NCI-H526 treated with DMSO at 0.1 percent for 48 hours (cell line): ENCODE data around the gene PTTG1IP2.
"Not testable (repeated sequence)": the region's sequence is repeated elsewhere in the genome, so short reads cannot be mapped to it uniquely, and the experiment has no call there.

Experiments
- DNase-seq: peaks from one replicate; lab custom pipeline; 2025; lab: John Stamatoyannopoulos, UW

The PTTG1IP2 gene

DNA sequence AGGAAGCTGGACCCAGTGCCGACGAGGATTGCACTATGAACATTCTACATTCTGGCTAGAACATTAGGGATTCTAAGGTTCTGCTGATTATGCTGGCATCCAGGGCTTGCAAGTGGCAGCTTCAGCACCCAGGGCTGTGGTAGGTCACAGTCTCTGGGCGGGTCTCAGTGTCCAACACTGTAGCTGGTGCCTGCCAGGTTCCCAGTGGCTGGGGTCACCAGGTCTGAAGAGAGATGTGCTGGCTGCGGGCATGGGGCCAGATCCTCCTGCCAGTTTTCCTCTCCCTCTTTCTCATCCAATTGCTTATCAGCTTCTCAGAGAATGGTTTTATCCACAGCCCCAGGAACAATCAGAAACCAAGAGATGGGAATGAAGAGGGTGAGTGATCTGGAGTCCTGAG is at the start of gene PTTG1IP2:
Gene PTTG1IP2 (plus strand): TSS at position 86 of the 400 bp plus-strand sequence. CDS start 148 bp downstream, at position 234.
- no peak for DNase-seq

DNA sequence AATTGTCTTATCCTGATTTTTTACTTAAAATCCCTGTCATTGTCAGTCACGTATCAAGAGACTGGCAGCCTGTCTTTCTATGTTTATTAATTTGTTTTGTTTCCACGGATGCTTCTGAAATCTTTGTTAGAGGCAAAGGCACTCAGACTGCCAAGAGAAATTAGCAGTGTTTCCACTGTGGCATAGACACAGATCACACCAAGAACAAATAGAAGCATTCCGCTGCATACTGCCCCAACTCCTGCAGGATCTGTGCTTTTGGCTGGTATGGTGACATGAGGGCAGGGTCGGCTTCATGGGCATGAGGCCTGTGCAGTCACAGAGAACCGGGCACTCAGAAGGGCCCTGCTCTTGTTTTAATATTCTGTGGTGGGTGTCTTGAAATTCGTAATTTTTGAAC is 47.8 kb upstream of the PTTG1IP2 start:
- no peak for DNase-seq

GRCh38 chr7:90424720-90425119 is 44.7 kb upstream of the PTTG1IP2 start:
- DNase-seq, result no peak

DNA sequence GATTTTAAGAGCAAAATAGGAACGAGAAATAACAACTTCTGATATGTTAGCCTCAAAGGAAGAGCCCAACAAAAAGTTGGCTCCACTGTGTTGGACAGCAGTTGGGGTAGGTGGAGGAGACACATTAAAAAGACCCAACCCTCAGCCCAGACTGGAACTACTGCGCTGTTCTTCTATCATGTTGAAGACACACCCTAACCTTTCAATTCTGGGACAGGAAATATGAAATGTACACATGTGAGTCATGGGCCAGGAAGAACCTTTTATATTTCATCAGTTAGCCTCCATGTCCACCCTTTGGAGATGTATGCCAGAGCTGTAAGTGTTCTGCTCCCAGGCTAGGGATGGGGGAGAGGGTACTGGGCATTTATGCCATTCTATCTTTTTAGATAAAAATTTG is 44.1 kb upstream of the PTTG1IP2 start:
- no peak for DNase-seq

GRCh38 chr7:90430614-90431460 is 38.6 kb upstream of the PTTG1IP2 start:
- DNase-seq, result no peak

DNA sequence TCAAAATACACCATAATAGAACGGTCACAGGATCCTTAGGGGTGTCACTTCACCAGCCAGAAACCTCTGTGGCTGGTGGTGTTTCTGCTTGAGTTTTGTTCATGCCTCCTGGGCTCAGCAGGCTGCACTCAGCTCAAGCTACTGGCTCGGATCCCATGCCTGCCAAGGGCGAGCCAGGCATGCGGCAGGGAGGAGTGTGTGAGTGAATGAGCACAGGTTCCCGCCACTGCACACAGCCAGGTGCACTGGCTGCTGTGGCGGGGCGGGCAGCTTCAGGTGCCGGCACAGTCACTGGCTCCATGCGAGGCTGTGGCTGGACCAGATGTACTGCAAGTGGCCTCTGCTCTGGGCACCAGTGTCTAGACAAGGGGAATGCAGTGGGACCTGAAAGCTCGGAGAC is 36.7 kb upstream of the PTTG1IP2 start:
- DNase-seq, result no peak

DNA sequence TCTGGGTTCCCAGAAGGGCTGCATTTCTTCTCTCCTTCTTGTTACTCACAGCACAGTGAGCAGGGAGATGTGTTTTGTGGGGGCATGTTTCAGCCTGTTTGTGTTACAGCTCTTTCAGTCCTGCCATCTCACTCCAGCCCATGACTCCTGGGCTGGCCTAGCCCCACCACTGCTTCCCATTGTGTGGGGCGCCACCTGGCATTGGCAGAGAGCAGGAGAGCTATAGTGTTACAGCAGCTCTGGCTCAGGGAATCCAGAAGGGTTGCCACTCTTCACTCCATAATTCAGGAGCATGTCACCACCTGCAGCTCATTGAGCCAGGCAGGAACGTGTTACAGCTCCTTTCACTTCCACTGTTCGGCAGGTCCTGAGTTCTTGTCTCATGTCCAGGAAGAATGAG is 36.2 kb upstream of the PTTG1IP2 start:
- DNase-seq, result no peak

DNA sequence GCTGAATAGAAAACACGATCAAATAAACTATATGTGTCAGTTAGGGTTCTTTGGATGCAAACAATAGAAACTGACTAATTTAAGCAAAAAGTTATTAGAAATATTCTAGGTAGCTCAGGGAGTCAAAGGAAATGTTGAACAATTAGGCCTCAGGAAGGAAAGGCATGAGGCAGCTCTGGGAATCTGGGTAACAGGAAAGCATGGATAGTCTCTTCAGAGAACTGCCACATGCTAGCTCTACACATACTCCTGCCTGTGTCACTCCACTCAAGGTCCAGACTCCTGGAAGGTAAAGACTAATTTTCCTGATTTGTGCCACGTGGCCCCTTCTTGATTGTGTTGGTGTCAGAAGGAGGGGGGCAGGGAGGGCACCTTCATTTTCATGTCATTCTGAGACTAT is 23.8 kb upstream of the PTTG1IP2 start:
- DNase-seq, result no peak

GRCh38 chr7:90446137-90446899 is 23.1 kb upstream of the PTTG1IP2 start:
- DNase-seq, result no peak

- no peak for DNase-seq
Observed at GRCh38 chr7:90453259-90453891, 16.1 kb upstream of the PTTG1IP2 start.

GRCh38 chr7:90453931-90454330 is 15.5 kb upstream of the PTTG1IP2 start:
- no peak for DNase-seq

DNA sequence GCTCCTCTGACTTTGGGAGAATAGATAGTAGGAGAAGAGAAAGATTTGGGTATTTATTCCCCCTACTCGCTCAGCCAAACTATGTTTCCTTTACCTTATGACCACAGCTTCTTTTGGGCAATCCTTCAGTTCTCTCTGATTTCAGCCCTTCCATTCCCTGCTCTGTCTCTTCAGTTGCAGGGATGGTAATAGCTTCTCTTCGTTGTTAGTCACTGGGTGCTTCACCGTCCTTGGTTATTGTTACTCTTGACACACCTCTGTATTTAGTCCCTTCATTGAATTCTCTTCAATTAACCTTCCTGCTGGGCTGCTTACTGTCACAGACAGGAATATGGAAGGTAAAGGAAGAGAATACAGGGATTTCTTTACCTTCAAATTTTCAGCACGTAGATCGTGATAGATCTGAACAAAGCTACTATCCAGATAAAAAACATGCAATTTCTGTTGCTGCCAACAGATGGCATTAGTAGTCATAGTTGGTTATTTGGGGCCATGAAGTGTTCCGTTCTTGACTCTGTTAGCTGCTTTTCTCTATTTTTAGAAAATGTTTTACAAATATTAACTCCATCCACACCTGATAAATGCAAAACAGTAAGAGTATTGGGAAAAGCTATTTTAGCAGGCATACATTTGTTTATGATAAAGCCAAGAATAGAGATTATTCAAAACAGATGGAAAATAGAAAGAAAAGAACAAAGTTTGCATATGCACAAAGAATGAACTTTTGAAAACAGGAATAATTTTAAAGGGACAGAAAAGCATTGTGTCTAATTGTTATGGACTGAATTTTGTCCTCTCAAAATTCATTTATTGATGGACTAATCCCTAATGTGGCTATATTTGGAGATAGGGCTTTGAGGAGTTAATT is 14.0 kb upstream of the PTTG1IP2 start:
- DNase-seq, result peak; percentile 98

GRCh38 chr7:90458104-90458503 is 11.3 kb upstream of the PTTG1IP2 start:
- DNase-seq, result no peak

- DNase-seq, result no peak
Observed at GRCh38 chr7:90459888-90460287, 9.6 kb upstream of the PTTG1IP2 start.

GRCh38 chr7:90461219-90461618 is 8.2 kb upstream of the PTTG1IP2 start:
- no peak for DNase-seq

- not testable (repeated sequence) for DNase-seq
Observed at GRCh38 chr7:90463151-90463628, 6.2 kb upstream of the PTTG1IP2 start.

GRCh38 chr7:90465816-90466215 is 3.6 kb upstream of the PTTG1IP2 start:
- no peak for DNase-seq

- DNase-seq, result no peak
Observed at GRCh38 chr7:90472805-90473540, 3.5 kb downstream of the PTTG1IP2 start.

- no peak for DNase-seq
Observed at GRCh38 chr7:90473814-90474213, 4.4 kb downstream of the PTTG1IP2 start.

DNA sequence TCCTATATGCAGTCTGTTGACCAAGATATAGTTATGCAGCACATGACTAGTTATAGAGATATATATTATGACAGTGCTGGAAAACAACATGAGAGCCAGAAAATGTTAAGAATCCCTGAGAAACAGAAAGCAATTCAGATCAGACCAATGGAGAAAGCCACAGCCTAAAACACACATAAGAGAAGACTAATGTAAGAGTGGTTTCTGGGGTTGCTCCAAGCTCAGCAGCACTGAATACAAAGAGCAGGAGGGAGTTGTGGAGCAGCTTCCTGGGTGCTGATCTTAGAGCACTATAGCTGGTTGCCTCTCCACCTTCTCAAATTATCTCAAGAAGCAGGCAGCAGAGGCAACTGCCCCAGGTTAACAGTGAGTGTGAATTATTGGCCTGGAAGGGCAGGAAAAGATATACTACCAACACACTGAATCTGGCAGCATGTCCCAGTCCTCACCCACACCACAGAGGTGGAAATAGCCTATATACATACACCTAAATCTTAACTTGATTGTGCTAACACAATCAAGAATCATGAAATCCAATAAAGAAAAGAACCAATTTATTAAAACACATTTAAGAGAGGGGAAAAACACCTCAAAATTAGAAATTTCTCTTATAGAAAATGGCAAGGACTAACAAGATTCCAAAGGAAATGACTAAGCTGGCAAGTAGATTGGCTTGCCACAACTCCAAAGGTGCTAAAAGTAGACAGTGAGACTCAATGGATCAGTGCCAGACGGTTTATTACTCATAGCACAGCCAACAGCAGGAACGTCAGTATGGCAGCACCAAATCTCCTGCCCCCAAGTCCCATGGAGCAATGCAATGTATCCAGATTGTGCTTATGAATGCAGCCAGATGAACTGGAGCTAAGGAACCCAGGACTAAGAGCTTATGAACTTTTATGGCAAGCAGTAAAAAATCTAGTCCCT is 5.1 kb downstream of the PTTG1IP2 start:
- no peak for DNase-seq
